ENCODE results near the gene IGSF21.

Gene IGSF21

DNA sequence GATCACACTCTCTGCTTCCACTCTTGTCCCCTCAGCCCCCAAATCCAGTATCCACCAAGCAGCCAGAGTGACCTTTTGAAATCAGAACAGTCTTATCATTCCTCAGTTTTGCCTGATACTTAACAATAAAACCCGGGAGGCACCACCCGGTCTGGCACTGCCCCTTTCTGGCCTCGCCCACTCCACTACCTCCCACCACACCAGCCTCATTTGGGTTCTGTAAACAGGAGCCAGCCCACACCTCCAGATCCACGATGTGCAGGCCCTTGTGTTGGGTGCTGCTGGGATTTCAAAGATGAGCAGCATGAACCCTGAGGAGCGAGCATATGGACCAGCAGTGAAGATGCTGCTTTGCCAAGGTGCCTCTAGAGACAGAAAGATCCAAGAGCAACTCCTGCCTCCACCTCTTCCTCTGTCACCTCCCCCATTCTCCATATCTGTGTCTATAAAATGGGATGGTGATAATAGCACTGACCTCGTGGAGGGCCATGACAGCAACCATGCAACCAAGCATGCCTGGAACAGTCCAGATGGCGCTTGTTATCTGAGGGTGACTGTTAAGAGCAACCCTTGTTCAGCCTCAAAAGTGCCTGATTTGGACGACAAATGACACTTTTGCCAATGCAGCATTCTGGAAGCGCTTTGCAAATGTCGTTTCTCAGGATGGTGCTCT is 136.0 kb downstream of the IGSF21 start:
- Histone ChIP-seq H3K9me3 (ENCODE audit: control insufficient read depth, insufficient read depth, low read depth, low read length) (no peaks in the 10 kb centered on the region), H3K4me1 (ENCODE audit: control insufficient read depth, insufficient read depth, low read length) (peaks cover 12% of the 10 kb centered on the region), H3K4me3 (ENCODE audit: low read depth, low read length) (no peak overlapping the region), H3K27ac (ENCODE audit: low read depth, low read length) (no peak overlapping the region), H3K27me3 (ENCODE audit: control insufficient read depth, insufficient read depth, low read length) (0 out of 2 replicates have a peak, but pooled peaks cover 4% of the 10 kb centered on the region), H3K9ac (ENCODE audit: low read length) (no peak overlapping the region), H3K36me3 (ENCODE audit: control insufficient read depth, insufficient read depth, low read length) (no peaks in the 10 kb centered on the region)

- Histone ChIP-seq H3K9ac (ENCODE audit: low read length) (no peak overlapping the region), H3K36me3 (ENCODE audit: control insufficient read depth, insufficient read depth, low read length) (no peaks in the 10 kb centered on the region), H3K27ac (ENCODE audit: low read depth, low read length) (no peak overlapping the region), H3K4me3 (ENCODE audit: low read depth, low read length) (no peak overlapping the region), H3K27me3 (ENCODE audit: control insufficient read depth, insufficient read depth, low read length) (no peaks in the 10 kb centered on the region), H3K9me3 (ENCODE audit: control insufficient read depth, insufficient read depth, low read depth, low read length) (no peaks in the 10 kb centered on the region), H3K4me1 (ENCODE audit: control insufficient read depth, insufficient read depth, low read length) (0 out of 2 replicates have a peak, but pooled peaks cover 4% of the 10 kb centered on the region)
These were observed 137.2 kb downstream of the IGSF21 start for GRCh38 chr1:18244762-18245161.

GRCh38 chr1:18245647-18246046 is 138.0 kb downstream of the IGSF21 start:
- no peak overlapping the region for H3K9ac ChIP-seq (ENCODE audit: low read length)
- no peaks in the 10 kb centered on the region for H3K27me3 ChIP-seq (ENCODE audit: control insufficient read depth, insufficient read depth, low read length)
- H3K27ac ChIP-seq (ENCODE audit: low read depth, low read length): no peak overlapping the region
- 0 out of 2 replicates have a peak, but pooled peaks cover 4% of the 10 kb centered on the region for H3K4me1 ChIP-seq (ENCODE audit: control insufficient read depth, insufficient read depth, low read length)
- no peak overlapping the region for H3K4me3 ChIP-seq (ENCODE audit: low read depth, low read length)
- no peaks in the 10 kb centered on the region for H3K9me3 ChIP-seq (ENCODE audit: control insufficient read depth, insufficient read depth, low read depth, low read length)
- no peaks in the 10 kb centered on the region for H3K36me3 ChIP-seq (ENCODE audit: control insufficient read depth, insufficient read depth, low read length)

DNA sequence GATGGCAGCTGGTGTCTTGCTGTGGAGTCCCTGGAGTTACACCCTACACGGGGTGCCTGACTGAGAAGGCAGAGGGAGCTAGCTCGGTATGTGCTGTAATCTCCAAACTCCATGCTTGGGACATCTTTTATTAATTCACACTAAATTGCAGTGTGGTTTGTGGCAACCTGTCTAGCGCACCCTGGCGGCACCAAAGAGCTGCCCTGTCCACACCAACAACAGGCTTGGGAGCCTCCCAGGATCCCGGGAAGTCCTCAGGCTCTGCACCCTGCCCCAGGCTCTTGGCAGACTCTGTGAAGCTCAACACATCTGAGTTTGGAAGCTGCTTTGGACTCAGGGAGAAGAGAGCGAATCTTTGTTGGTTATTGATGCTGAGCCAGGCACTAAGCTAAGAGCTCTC is 138.9 kb downstream of the IGSF21 start:
- Histone ChIP-seq H3K36me3 (ENCODE audit: control insufficient read depth, insufficient read depth, low read length) (no peaks in the 10 kb centered on the region), H3K4me3 (ENCODE audit: low read depth, low read length) (no peak overlapping the region), H3K9ac (ENCODE audit: low read length) (no peak overlapping the region), H3K27ac (ENCODE audit: low read depth, low read length) (no peak overlapping the region), H3K9me3 (ENCODE audit: control insufficient read depth, insufficient read depth, low read depth, low read length) (0 out of 2 replicates have a peak, but pooled peaks cover 5% of the 10 kb centered on the region), H3K4me1 (ENCODE audit: control insufficient read depth, insufficient read depth, low read length) (0 out of 2 replicates have a peak, but pooled peaks cover 4% of the 10 kb centered on the region), H3K27me3 (ENCODE audit: control insufficient read depth, insufficient read depth, low read length) (no peaks in the 10 kb centered on the region)

DNA sequence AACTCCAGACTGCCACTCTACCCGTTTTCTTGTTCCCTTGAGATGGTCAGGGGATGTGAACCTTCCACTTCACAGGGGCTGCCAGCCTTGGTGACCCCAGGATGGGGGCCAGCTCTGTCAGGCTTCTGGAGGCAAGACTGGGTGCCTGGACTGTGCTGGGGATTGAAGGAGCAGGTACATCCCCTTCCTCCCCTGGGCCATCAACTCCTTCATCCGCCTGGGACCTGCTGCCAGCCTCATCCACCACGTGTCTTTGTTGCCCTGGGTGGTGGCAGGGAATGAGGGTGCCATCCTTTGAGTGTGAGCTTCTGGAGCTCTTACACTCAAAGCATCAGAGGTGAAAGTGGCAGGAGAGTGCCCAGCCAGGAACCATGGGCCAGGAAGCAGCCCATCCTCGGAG is 139.6 kb downstream of the IGSF21 start:
- H3K4me1 ChIP-seq (ENCODE audit: control insufficient read depth, insufficient read depth, low read length): 0 out of 2 replicates have a peak, but pooled peaks cover 4% of the 10 kb centered on the region
- no peak overlapping the region for H3K27ac ChIP-seq (ENCODE audit: low read depth, low read length)
- no peak overlapping the region for H3K4me3 ChIP-seq (ENCODE audit: low read depth, low read length)
- H3K27me3 ChIP-seq (ENCODE audit: control insufficient read depth, insufficient read depth, low read length): no peaks in the 10 kb centered on the region
- 0 out of 2 replicates have a peak, but pooled peaks cover 5% of the 10 kb centered on the region for H3K9me3 ChIP-seq (ENCODE audit: control insufficient read depth, insufficient read depth, low read depth, low read length)
- no peaks in the 10 kb centered on the region for H3K36me3 ChIP-seq (ENCODE audit: control insufficient read depth, insufficient read depth, low read length)
- no peak overlapping the region for H3K9ac ChIP-seq (ENCODE audit: low read length)

- H3K27ac ChIP-seq (ENCODE audit: low read depth, low read length): no peak overlapping the region
- no peaks in the 10 kb centered on the region for H3K36me3 ChIP-seq (ENCODE audit: control insufficient read depth, insufficient read depth, low read length)
- no peak overlapping the region for H3K4me3 ChIP-seq (ENCODE audit: low read depth, low read length)
- H3K4me1 ChIP-seq (ENCODE audit: control insufficient read depth, insufficient read depth, low read length): 0 out of 2 replicates have a peak, but pooled peaks cover 4% of the 10 kb centered on the region
- no peak overlapping the region for H3K9ac ChIP-seq (ENCODE audit: low read length)
- 0 out of 2 replicates have a peak, but pooled peaks cover 5% of the 10 kb centered on the region for H3K9me3 ChIP-seq (ENCODE audit: control insufficient read depth, insufficient read depth, low read depth, low read length)
- no peaks in the 10 kb centered on the region for H3K27me3 ChIP-seq (ENCODE audit: control insufficient read depth, insufficient read depth, low read length)
These were observed 142.0 kb downstream of the IGSF21 start for GRCh38 chr1:18249631-18250030.

DNA sequence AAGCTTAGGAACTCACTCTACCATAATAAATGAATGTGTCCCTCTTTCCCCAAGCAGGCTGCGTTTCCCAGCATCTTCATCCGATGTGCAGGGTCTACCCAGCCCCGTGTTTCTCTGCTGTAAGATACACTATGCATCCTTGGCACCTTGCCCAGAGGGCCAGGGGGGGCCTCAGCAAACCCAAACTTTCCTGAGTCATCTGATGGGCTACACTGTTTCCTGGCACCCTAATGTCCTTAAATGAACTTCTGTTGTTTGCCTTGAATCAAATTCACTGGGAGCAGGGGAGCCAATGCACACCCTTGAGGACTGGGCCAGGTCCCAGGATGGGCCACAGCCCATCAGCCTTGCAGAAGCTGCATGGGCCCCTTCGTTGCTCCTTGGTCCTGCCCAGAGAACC is 145.5 kb downstream of the IGSF21 start:
- H3K36me3 ChIP-seq (ENCODE audit: control insufficient read depth, insufficient read depth, low read length): no peaks in the 10 kb centered on the region
- no peaks in the 10 kb centered on the region; the same call in 1 of the 2 replicates for H3K27me3 ChIP-seq (ENCODE audit: control insufficient read depth, insufficient read depth, low read length)
- no peak overlapping the region for H3K4me3 ChIP-seq (ENCODE audit: low read depth, low read length)
- H3K4me1 ChIP-seq (ENCODE audit: control insufficient read depth, insufficient read depth, low read length): no peaks in the 10 kb centered on the region
- H3K27ac ChIP-seq (ENCODE audit: low read depth, low read length): no peak overlapping the region
- 0 out of 2 replicates have a peak, but pooled peaks cover 5% of the 10 kb centered on the region for H3K9me3 ChIP-seq (ENCODE audit: control insufficient read depth, insufficient read depth, low read depth, low read length)
- H3K9ac ChIP-seq (ENCODE audit: low read length): no peak overlapping the region

DNA sequence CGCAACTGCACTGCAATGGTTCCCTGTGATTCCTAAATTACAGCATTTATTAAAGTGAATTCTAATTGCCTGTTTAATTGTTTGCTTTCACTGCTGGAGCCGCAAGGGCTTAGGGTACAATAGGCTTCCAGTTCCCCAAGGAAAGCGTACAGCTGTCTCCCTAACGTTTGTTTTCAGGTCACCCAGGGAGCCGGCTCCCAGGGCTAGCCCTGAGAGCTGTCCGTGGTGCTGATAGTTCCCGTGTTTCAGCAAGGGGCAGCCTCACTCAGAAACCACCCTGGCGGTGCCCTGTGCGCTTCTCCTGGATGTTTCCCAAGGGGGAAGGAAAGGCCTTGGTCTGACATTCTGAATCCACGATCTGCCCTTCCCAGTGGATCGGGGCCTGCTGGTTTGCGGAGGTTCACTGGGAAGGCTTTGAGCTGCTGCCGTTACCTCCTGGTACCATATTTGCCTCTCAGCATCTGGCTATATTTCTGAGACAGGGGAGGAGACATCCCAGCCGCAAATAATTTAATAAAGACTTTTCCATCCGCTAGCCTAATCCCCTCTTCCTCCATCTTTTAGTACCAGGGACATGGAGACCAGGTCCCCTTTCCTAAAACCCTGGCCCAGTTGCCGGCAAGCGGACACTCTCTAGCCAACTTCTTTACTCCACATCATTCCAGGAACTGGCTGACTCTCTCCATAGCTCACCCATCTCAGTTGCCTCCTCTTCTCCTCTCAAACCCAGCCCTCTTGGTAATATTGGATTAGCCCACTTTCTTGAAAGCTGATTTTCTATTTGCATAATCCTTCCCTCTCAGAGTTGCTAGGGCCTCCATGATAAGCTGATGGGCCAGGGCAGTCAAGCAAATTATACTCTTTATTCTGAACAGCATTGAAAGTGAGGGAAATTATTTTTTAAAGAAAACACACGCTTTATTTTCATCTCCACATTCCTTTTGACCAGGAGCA is 149.0 kb downstream of the IGSF21 start:
- Histone ChIP-seq H3K4me1 (ENCODE audit: control insufficient read depth, insufficient read depth, low read length) (peaks cover 2% of the 10 kb centered on the region), H3K27me3 (ENCODE audit: control insufficient read depth, insufficient read depth, low read length) (peaks cover 4% of the 10 kb centered on the region; the same call in 1 of the 2 replicates), H3K36me3 (ENCODE audit: control insufficient read depth, insufficient read depth, low read length) (no peaks in the 10 kb centered on the region), H3K27ac (ENCODE audit: low read depth, low read length) (no peak overlapping the region), H3K4me3 (ENCODE audit: low read depth, low read length) (no peak overlapping the region), H3K9ac (ENCODE audit: low read length) (no peak overlapping the region), H3K9me3 (ENCODE audit: control insufficient read depth, insufficient read depth, low read depth, low read length) (0 out of 2 replicates have a peak, but pooled peaks cover under 1% of the 10 kb centered on the region)

DNA sequence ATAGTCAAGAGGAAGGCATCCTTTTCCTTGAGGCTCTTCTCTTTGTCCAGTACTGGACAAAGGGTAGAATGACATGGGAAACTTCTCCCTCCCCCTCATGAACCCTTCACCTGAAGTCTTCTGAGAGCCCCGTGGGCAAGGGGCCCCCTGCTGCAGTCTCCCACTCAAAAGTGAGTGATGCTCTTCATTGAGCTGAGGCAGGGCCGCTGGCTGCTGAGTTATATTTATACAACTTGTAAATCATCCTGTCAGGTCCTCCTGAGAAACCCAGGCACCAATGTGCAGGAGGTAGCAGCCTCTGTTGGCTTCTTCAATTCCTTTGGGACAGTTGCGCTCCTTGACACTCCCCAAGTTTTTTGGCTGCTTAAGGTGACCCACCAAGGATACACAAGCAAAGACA is 150.2 kb downstream of the IGSF21 start:
- H3K36me3 ChIP-seq (ENCODE audit: control insufficient read depth, insufficient read depth, low read length): no peaks in the 10 kb centered on the region
- peaks cover 4% of the 10 kb centered on the region; the same call in 1 of the 2 replicates for H3K27me3 ChIP-seq (ENCODE audit: control insufficient read depth, insufficient read depth, low read length)
- H3K9me3 ChIP-seq (ENCODE audit: control insufficient read depth, insufficient read depth, low read depth, low read length): no peaks in the 10 kb centered on the region
- H3K27ac ChIP-seq (ENCODE audit: low read depth, low read length): no peak overlapping the region
- H3K4me3 ChIP-seq (ENCODE audit: low read depth, low read length): no peak overlapping the region
- H3K4me1 ChIP-seq (ENCODE audit: control insufficient read depth, insufficient read depth, low read length): peaks cover 14% of the 10 kb centered on the region
- H3K9ac ChIP-seq (ENCODE audit: low read length): no peak overlapping the region

DNA sequence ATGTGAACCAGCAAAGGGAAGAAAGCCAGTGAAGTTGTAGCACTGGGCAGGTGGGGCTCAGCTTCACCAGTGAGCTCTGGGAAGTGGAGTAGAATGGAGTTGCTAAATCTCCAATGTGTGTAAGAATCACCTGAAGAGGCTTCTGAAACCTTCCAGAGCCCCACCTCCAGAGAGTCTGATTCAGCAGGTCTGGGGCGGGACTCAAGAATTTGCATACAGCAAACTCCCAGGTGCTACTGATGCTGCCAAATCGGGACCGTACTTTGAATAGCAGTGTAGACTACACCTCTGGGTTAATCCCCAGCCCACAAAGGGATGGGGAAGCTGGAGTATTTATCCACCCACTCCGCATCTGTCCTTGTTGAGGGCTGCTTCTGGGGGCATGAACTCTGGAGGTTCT is 154.3 kb downstream of the IGSF21 start:
- H3K36me3 ChIP-seq (ENCODE audit: control insufficient read depth, insufficient read depth, low read length): no peaks in the 10 kb centered on the region
- H3K9ac ChIP-seq (ENCODE audit: low read length): no peak overlapping the region
- H3K27ac ChIP-seq (ENCODE audit: low read depth, low read length): no peak overlapping the region
- peaks cover 30% of the 10 kb centered on the region for H3K4me1 ChIP-seq (ENCODE audit: control insufficient read depth, insufficient read depth, low read length)
- H3K4me3 ChIP-seq (ENCODE audit: low read depth, low read length): no peak overlapping the region
- H3K27me3 ChIP-seq (ENCODE audit: control insufficient read depth, insufficient read depth, low read length): peaks cover 4% of the 10 kb centered on the region; the same call in 1 of the 2 replicates
- H3K9me3 ChIP-seq (ENCODE audit: control insufficient read depth, insufficient read depth, low read depth, low read length): no peaks in the 10 kb centered on the region

DNA sequence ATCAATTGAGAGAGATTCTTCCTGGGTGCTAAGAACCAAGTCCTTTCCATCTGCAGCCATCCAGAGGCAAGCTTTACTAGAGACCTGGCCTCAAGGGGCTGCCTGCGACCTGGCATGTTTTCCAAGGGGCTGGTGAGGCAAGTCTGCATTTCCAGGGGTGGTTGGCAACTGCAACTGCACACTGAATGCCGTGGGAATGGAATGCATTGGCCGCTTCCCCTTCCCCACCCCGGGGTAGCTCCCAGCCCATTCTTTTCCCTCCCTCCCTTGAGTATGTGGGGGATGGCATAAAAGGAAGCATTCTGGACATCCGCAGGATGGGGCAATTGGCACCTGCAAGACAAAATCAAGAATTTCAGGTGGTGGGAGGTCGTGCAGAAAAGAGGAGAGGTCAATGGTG is 155.1 kb downstream of the IGSF21 start:
- no peak overlapping the region for H3K27ac ChIP-seq (ENCODE audit: low read depth, low read length)

More for the DNA sequence above, 155.1 kb downstream of the IGSF21 start:
- peaks cover 4% of the 10 kb centered on the region; the same call in 1 of the 2 replicates for H3K27me3 ChIP-seq (ENCODE audit: control insufficient read depth, insufficient read depth, low read length)
- no peak overlapping the region for H3K4me3 ChIP-seq (ENCODE audit: low read depth, low read length)
- H3K9me3 ChIP-seq (ENCODE audit: control insufficient read depth, insufficient read depth, low read depth, low read length): no peaks in the 10 kb centered on the region
- H3K36me3 ChIP-seq (ENCODE audit: control insufficient read depth, insufficient read depth, low read length): no peaks in the 10 kb centered on the region
- H3K4me1 ChIP-seq (ENCODE audit: control insufficient read depth, insufficient read depth, low read length): peaks cover 30% of the 10 kb centered on the region
- no peak overlapping the region for H3K9ac ChIP-seq (ENCODE audit: low read length)
